HCT116 (cell line): Measurements from ENCODE around the gene TESPA1.

Experiments used
- CEBPB ChIP-seq: IDR thresholded peaks from 2 replicates; pipeline ENCODE4 v1.6.1; 2012; ENCODE audit warnings: low read depth
- POLR2A ChIP-seq: IDR thresholded peaks from 2 replicates; pipeline ENCODE4 v1.7.0; 2011; ENCODE audit warnings: borderline replicate concordance; ENCODE audit not compliant: insufficient read depth, insufficient read length; ENCODE audit errors: extremely low read depth
- POLR2AphosphoS5 ChIP-seq: IDR thresholded peaks from 2 replicates; pipeline ENCODE4 v1.6.1; 2011; ENCODE audit warnings: mild to moderate bottlenecking, low read depth, low read length, moderate library complexity
- YY1 ChIP-seq: IDR thresholded peaks from 2 replicates; pipeline ENCODE4 v1.6.1; 2011; ENCODE audit warnings: low read length, low read depth, moderate library complexity, mild to moderate bottlenecking; ENCODE audit not compliant: insufficient replicate concordance; ENCODE audit errors: extremely low read depth
- ZNF274 ChIP-seq: fragments of 200-500 bp; sonication (Bioruptor generic); IDR thresholded peaks from 2 replicates; pipeline ENCODE4 v1.6.1; 2014; ENCODE audit warnings: mild to moderate bottlenecking, low read depth, low read length, inconsistent platforms
- TF ChIP-seq, protein P1 (sequence below): IDR thresholded peaks from 2 replicates; pipeline ENCODE4 v1.6.1; 2012; ENCODE audit warnings: low read depth
- TF ChIP-seq, protein P2 (sequence below), 3 experiments: fragments of 200-600 bp in 1 of 3; sonication (generic) in 1 of 3; IDR thresholded peaks in 2 of 3; conservative IDR thresholded peaks in 1 of 3; 2 replicates each; pipeline ENCODE4 v1.5.1; 2012 to 2017; ENCODE audit warnings: low read depth in 2 of 3, low read length in 2 of 3, antibody characterized with exemption in 1 of 3, borderline replicate concordance in 1 of 3, control low read depth in 1 of 3, mild to moderate bottlenecking in 1 of 3, mixed read lengths in 1 of 3, mixed run types in 1 of 3, moderate library complexity in 1 of 3; ENCODE audit not compliant: insufficient read depth in 1 of 3

DNA sequence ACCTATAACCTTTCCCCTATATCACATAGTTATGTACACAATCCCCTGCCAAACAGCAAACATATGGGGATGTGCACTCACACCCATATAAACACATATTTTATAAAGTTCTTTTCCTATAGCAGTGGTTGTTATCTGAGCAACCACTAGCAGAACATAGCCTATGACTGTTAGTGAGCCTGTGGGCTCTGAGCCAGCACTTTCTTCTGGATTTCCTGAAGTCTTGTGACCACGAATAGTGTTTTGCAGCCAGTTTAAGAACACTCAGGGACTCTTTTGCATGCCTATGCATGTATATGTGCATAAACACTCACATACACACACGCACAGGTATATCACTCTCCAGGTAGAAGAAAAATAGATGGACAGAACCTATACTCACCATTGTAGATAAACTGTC is 17.1 kb downstream of the TESPA1 start:
- TF ChIP-seq YY1, result no peak
- TF ChIP-seq, protein P1, sequence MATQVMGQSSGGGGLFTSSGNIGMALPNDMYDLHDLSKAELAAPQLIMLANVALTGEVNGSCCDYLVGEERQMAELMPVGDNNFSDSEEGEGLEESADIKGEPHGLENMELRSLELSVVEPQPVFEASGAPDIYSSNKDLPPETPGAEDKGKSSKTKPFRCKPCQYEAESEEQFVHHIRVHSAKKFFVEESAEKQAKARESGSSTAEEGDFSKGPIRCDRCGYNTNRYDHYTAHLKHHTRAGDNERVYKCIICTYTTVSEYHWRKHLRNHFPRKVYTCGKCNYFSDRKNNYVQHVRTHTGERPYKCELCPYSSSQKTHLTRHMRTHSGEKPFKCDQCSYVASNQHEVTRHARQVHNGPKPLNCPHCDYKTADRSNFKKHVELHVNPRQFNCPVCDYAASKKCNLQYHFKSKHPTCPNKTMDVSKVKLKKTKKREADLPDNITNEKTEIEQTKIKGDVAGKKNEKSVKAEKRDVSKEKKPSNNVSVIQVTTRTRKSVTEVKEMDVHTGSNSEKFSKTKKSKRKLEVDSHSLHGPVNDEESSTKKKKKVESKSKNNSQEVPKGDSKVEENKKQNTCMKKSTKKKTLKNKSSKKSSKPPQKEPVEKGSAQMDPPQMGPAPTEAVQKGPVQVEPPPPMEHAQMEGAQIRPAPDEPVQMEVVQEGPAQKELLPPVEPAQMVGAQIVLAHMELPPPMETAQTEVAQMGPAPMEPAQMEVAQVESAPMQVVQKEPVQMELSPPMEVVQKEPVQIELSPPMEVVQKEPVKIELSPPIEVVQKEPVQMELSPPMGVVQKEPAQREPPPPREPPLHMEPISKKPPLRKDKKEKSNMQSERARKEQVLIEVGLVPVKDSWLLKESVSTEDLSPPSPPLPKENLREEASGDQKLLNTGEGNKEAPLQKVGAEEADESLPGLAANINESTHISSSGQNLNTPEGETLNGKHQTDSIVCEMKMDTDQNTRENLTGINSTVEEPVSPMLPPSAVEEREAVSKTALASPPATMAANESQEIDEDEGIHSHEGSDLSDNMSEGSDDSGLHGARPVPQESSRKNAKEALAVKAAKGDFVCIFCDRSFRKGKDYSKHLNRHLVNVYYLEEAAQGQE, result no peak
- TF ChIP-seq, protein P2, sequence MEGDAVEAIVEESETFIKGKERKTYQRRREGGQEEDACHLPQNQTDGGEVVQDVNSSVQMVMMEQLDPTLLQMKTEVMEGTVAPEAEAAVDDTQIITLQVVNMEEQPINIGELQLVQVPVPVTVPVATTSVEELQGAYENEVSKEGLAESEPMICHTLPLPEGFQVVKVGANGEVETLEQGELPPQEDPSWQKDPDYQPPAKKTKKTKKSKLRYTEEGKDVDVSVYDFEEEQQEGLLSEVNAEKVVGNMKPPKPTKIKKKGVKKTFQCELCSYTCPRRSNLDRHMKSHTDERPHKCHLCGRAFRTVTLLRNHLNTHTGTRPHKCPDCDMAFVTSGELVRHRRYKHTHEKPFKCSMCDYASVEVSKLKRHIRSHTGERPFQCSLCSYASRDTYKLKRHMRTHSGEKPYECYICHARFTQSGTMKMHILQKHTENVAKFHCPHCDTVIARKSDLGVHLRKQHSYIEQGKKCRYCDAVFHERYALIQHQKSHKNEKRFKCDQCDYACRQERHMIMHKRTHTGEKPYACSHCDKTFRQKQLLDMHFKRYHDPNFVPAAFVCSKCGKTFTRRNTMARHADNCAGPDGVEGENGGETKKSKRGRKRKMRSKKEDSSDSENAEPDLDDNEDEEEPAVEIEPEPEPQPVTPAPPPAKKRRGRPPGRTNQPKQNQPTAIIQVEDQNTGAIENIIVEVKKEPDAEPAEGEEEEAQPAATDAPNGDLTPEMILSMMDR (IDR thresholded peaks at IDR 0.05 in 2 of 3, conservative IDR thresholded peaks at IDR 0.05 in 1 of 3; ENCODE audit: borderline replicate concordance in 1 of 3, insufficient read depth in 1 of 3, low read depth in 2 of 3, low read length in 2 of 3), result no peak
- TF ChIP-seq ZNF274, result no peak
- TF ChIP-seq CEBPB, result no peak
- TF ChIP-seq POLR2AphosphoS5, result no peak
- TF ChIP-seq POLR2A, result no peak
